Nephron (organoid): ENCODE data around the gene WRNIP1.
A peak's percentile ranks its signal among the peaks of the same experiment; 100 is the strongest.

Source experiments
- H3K27ac Mint-ChIP-seq, 3 experiments: 2 replicates each; pipeline ENCODE4 v1.8.0; 2020; ENCODE audit warnings: mixed read lengths in 3 of 3, mild to moderate bottlenecking in 2 of 3, moderate library complexity in 1 of 3
- H3K27me3 Mint-ChIP-seq: 2 replicates; pipeline ENCODE4 v1.8.0; 2021; ENCODE audit warnings: low read depth, mild to moderate bottlenecking, moderate library complexity, mixed read lengths
- H3K36me3 Mint-ChIP-seq: 2 replicates; pipeline ENCODE4 v1.8.0; 2020; ENCODE audit warnings: low read depth, mixed read lengths
- H3K4me1 Mint-ChIP-seq: 2 replicates; pipeline ENCODE4 v1.8.0; 2020; ENCODE audit warnings: mixed read lengths
- H3K4me3 Mint-ChIP-seq, 3 experiments: 2 replicates each; pipeline ENCODE4 v1.8.0; 2020; ENCODE audit warnings: mild to moderate bottlenecking in 3 of 3, mixed read lengths in 3 of 3, moderate library complexity in 2 of 3
- H3K9me3 Mint-ChIP-seq: 2 replicates; pipeline ENCODE4 v1.8.0; 2020; ENCODE audit warnings: mixed read lengths
- TF ChIP-seq, protein P1 (sequence below), 3 experiments: fragments of 200-600 bp; sonication (generic); IDR thresholded peaks; one replicate each; pipeline ENCODE4 v1.5.0; 2021; ENCODE audit warnings: antibody characterized with exemption in 3 of 3; ENCODE audit not compliant: unreplicated experiment in 3 of 3

WRNIP1 gene

DNA sequence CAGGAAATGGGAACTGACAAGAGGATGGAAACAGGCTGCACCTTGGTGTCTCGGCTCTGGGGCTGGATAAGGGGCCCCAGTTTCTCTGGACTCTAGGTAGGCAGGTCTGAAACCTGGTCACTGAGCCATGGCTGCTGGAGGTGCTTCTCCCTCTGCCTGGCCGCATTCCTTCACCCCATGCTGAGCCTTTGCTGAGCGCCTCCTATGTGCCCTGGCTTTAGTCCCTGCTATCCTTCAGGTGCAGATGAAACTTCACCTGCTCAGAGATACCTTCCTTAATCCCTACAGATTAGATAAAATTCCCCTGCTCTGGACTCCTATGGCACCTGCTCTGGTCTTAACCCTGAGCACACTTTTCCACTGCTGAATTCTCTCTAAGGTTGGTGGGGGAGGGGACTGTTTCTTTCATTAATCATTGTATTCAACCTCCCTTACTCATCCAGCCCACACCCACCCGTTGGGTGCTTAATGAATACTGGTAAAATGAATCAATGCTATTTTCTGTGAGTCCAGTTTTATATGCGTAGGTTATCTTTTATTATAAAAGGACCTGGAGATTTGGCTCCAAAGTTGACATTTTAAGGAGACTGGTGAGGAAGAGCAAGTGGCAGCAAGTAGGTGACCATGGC, 33.8 kb upstream of the WRNIP1 start:
- TF ChIP-seq, protein P1, sequence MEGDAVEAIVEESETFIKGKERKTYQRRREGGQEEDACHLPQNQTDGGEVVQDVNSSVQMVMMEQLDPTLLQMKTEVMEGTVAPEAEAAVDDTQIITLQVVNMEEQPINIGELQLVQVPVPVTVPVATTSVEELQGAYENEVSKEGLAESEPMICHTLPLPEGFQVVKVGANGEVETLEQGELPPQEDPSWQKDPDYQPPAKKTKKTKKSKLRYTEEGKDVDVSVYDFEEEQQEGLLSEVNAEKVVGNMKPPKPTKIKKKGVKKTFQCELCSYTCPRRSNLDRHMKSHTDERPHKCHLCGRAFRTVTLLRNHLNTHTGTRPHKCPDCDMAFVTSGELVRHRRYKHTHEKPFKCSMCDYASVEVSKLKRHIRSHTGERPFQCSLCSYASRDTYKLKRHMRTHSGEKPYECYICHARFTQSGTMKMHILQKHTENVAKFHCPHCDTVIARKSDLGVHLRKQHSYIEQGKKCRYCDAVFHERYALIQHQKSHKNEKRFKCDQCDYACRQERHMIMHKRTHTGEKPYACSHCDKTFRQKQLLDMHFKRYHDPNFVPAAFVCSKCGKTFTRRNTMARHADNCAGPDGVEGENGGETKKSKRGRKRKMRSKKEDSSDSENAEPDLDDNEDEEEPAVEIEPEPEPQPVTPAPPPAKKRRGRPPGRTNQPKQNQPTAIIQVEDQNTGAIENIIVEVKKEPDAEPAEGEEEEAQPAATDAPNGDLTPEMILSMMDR (IDR thresholded peaks at IDR 0.05; ENCODE audit: unreplicated experiment in 3 of 3), result no peak
- Mint-ChIP-seq H3K4me3 (no peak overlapping the region), H3K27me3 (peaks cover 5% of the 10 kb centered on the region), H3K9me3 (no peaks in the 10 kb centered on the region), H3K27ac (peak overlapping the region in 2 of 3 experiments; percentile 46 to 64), H3K36me3 (no peaks in the 10 kb centered on the region), H3K4me1 (peaks cover 44% of the 10 kb centered on the region)

DNA sequence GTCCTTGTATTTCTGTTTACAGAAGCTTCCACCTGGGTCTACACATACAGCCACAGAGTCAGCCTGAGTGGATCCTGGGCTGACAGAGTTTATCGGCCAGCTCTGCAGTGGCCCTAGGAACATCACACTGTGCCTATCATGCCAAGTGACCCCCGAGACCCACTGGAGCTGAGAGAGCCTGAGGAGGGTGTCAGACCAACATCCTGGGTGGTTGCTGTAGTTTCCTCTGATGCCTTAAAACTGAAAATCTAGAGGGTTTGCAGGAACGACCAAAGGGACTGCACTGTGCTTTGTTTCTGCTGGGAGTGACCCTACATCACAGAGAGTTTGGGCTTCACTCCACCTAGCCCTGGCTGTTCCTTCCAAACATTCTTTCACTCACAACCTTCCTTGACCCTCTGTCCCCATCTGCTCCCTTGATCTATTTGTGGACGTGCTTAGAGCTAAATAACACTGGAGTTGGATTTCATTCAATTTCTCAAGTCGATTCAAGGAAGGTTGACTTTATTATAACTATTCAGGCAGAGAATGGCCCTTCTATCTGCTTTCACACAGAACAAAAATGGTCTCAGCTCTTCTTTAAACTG, 32.6 kb upstream of the WRNIP1 start:
- Mint-ChIP-seq H3K27me3 (no peaks in the 10 kb centered on the region), H3K36me3 (no peaks in the 10 kb centered on the region), H3K27ac (no peak overlapping the region), H3K4me1 (peaks cover 38% of the 10 kb centered on the region), H3K4me3 (no peak overlapping the region), H3K9me3 (no peaks in the 10 kb centered on the region)
- TF ChIP-seq, protein P1 (IDR thresholded peaks at IDR 0.05; ENCODE audit: unreplicated experiment in 3 of 3), result no peak

DNA sequence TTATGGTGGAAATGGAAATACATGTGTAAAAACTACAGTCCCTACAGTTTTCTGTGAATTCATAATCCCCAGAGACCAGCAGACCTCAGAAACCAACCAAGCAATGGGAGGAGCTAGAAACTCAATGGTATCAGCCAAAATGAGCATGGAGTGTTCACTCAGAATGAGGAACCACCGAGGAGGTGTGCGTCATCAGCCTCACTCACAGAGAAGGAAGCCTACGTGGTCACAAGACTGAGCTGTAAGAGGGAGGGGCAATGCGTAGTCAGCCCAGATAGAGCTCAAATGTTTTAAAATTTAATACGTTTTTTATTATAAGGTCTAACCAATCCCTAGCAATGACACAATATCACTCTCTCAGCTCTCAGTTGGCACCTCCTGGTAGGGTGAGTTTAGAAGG, 31.9 kb upstream of the WRNIP1 start:
- Mint-ChIP-seq H3K4me1 (peaks cover 41% of the 10 kb centered on the region), H3K4me3 (no peak overlapping the region), H3K36me3 (no peaks in the 10 kb centered on the region), H3K27ac (no peak overlapping the region), H3K27me3 (no peaks in the 10 kb centered on the region), H3K9me3 (no peaks in the 10 kb centered on the region)
- TF ChIP-seq, protein P1 (IDR thresholded peaks at IDR 0.05; ENCODE audit: unreplicated experiment in 3 of 3), result no peak

DNA sequence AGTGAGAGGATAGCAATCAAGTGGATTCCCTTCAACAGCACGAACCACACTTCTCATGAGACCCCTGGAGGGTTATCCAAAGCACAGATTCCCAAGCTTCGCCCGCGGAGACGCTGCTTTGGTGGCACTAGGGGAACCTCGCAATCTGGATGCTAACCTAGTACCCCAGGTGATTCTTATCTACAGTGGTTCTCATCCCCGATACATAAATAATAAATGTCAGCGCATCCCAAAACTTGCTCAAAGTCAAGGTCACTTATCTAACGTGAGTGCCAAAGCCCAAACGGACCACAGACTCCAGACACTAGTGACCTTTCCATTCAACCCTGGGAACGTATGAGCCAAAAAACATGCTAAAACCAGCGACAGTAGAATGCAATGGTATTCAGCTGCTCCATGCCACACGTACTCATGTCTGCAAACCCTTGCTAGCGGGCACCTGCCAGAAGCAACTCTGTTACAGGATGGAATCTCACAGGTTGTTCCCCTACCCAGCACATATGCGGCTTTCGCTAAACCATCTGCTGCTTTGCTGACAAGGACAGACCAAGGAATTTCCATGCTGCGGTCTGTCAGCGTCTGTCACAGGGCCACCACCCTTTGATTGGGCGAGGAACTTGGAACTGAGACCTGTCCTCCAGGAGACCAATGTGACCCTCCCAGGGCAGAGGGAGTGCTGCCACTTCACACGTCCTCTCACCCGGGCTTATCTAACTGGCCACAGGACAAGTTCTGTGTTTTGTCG, 31.3 kb upstream of the WRNIP1 start:
- TF ChIP-seq, protein P1 (IDR thresholded peaks at IDR 0.05; ENCODE audit: unreplicated experiment in 3 of 3), result no peak
- no peaks in the 10 kb centered on the region for H3K9me3 Mint-ChIP-seq
- no peaks in the 10 kb centered on the region for H3K27me3 Mint-ChIP-seq
- no peak overlapping the region for H3K27ac Mint-ChIP-seq
- no peak overlapping the region for H3K4me3 Mint-ChIP-seq
- peaks cover 44% of the 10 kb centered on the region for H3K4me1 Mint-ChIP-seq
- H3K36me3 Mint-ChIP-seq, result no peaks in the 10 kb centered on the region

DNA sequence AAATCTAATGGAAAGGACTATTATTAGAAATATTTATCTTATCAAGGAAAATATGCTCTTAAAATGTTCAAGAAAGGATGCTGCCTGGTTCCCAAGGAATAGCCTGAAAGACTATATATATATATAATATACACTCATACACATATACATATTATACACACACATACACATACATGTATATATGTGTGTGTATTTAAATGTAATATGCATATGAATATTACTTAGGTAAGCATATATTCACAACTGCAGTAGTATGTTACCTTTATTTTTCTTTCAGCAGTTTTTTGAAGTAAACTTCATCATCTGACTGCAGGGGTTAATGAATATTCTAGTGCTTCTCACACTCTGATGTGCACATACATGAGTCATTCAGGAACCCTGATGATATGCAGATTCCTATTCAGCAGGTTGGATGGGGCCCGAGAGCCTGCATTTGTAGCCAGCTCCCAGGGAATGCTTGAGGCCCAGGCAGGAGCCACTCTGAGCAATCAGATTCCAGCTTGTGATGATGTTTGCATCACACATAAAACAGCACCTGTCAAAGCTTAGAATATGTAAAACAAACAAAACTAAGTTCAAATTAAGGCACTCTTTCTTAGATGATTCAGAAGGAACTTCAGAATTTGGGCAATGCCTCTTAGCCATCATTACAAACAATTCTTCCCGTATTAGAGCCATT, 30.6 kb upstream of the WRNIP1 start:
- Mint-ChIP-seq H3K4me3 (no peak overlapping the region), H3K27ac (no peak overlapping the region), H3K27me3 (no peaks in the 10 kb centered on the region), H3K4me1 (peaks cover 40% of the 10 kb centered on the region), H3K36me3 (no peaks in the 10 kb centered on the region), H3K9me3 (no peaks in the 10 kb centered on the region)
- TF ChIP-seq, protein P1 (IDR thresholded peaks at IDR 0.05; ENCODE audit: unreplicated experiment in 3 of 3), result no peak
